ENCODE results near the gene CUBN.
A peak's percentile ranks its signal among the peaks of the same experiment; 100 is the strongest.

Gene CUBN

DNA sequence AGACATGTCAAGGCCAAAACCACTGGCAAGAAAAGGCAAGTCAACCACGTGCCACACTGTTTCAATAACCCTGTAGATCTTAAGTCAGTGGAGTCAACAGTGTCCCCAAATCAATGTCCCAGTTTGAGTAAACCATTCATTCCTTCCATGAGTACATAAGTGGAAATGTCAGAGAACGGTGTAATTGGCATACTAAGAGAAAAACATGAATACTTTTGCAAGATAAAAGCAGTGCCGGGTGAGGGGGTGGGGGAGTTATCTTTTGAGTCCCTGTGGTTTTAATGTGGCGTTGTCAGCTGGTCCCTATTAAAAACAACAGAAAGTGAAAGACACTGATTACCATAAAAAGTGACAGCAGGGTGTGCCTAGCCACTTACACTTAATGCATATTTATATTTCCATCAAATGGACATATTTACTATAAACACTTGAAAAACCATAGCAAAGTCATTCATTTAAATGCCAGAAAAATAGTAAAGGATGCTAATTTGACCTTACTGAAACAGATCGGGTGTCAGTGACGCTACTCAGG lies 350.2 kb downstream of the CUBN start (continued):
- TF ChIP-seq ZFP3 (tag by site-specific recombination; IDR thresholded peaks at IDR 0.05; ENCODE audit: low read depth) (no peak), ZNF558 (tag by site-specific recombination; IDR thresholded peaks at IDR 0.05) (no peak), ZNF76 (tag by site-specific recombination; IDR thresholded peaks at IDR 0.05; ENCODE audit: borderline replicate concordance, low read depth) (no peak), SP7 (tag by site-specific recombination; IDR thresholded peaks at IDR 0.05) (0 out of 2 replicates have a peak, but pooled peaks have one; percentile 21), YY2 (tag by site-specific recombination; IDR thresholded peaks at IDR 0.05) (no peak), ZNF433 (tag by site-specific recombination; IDR thresholded peaks at IDR 0.05; ENCODE audit: low read depth) (no peak), SP2 (tag by site-specific recombination; IDR thresholded peaks at IDR 0.05) (no peak), ZNF626 (tag by site-specific recombination; IDR thresholded peaks at IDR 0.05) (no peak), ZNF610 (tag by site-specific recombination; IDR thresholded peaks at IDR 0.05; ENCODE audit: borderline replicate concordance) (no peak)
- TF ChIP-seq, protein P1, sequence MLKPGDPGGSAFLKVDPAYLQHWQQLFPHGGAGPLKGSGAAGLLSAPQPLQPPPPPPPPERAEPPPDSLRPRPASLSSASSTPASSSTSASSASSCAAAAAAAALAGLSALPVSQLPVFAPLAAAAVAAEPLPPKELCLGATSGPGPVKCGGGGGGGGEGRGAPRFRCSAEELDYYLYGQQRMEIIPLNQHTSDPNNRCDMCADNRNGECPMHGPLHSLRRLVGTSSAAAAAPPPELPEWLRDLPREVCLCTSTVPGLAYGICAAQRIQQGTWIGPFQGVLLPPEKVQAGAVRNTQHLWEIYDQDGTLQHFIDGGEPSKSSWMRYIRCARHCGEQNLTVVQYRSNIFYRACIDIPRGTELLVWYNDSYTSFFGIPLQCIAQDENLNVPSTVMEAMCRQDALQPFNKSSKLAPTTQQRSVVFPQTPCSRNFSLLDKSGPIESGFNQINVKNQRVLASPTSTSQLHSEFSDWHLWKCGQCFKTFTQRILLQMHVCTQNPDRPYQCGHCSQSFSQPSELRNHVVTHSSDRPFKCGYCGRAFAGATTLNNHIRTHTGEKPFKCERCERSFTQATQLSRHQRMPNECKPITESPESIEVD (tag by site-specific recombination; IDR thresholded peaks at IDR 0.05) = peak; percentile 62

DNA sequence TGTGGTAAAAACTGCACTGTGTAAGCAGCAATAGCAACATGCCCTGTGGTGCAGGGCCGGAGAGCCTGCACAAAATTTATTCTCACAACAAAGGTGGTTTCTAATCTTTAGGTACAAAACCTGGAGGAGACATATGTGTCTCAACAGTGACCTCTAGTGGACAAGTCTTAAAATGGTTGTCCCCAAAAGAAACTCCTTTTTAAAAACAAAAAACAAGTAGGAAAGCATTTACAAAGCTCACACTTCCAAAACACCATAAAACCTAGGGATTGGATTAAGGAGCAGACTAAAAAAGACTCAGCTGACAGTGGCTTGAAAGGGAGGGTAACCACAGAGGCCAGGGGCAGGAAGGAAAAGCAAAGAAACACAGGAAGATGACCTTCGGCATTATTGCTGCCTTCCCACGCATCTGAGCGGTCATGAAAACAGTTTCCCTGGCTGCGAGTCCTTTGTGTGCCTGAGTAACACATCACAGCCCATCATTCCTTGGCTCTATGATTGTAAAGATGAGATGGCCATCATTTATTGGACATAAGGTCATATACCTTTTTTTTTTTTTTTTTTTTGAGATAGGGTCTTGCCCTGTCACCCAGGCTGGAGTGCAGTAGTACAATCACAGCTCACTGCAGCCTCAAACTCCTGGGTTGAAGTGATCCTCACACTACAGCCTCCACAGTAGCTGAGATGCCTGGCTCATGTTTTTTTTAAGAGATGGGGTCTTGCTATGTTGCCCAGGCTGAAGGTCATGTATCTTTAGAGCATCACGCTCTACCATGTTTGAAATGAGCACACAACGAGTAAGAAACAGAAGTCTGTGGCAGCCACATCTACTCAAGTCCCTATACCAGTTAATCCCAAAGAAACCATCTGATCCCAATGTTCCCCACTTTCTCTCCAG lies 351.9 kb downstream of the CUBN start:
- ChIA-PET POLR2A (no interaction called here), CTCF (interaction anchor here (0.5 to 1.6 kb wide), 16 partner anchors 11 to 1276 kb away, joined by 3 to 11 read pairs (median 4); no protein-coding TSS in a partner anchor)
- Histone ChIP-seq H3K27ac (ENCODE audit: extremely low read depth, low read depth, low read length) (no peak overlapping the region), H3K4me3 (ENCODE audit: low read depth, low read length) (no peak overlapping the region), H3K9me3 (ENCODE audit: control insufficient read depth, insufficient read depth, low read depth, low read length) (no peaks in the 10 kb centered on the region), H3K36me3 (ENCODE audit: control insufficient read depth in 2 of 2, insufficient read depth in 1 of 2, low read length in 2 of 2) (no peaks in the 10 kb centered on the region), H3K4me1 (ENCODE audit: control insufficient read depth, insufficient read depth, low read length) (no peaks in the 10 kb centered on the region)
- TF ChIP-seq ZNF837 (tag by site-specific recombination; IDR thresholded peaks at IDR 0.05) (no peak), ZNF654 (tag by site-specific recombination; IDR thresholded peaks at IDR 0.05; ENCODE audit: low read depth) (peak; percentile 87), ZNF121 (tag by site-specific recombination; IDR thresholded peaks at IDR 0.05) (peak; percentile 84)
- TF ChIP-seq, protein P2, sequence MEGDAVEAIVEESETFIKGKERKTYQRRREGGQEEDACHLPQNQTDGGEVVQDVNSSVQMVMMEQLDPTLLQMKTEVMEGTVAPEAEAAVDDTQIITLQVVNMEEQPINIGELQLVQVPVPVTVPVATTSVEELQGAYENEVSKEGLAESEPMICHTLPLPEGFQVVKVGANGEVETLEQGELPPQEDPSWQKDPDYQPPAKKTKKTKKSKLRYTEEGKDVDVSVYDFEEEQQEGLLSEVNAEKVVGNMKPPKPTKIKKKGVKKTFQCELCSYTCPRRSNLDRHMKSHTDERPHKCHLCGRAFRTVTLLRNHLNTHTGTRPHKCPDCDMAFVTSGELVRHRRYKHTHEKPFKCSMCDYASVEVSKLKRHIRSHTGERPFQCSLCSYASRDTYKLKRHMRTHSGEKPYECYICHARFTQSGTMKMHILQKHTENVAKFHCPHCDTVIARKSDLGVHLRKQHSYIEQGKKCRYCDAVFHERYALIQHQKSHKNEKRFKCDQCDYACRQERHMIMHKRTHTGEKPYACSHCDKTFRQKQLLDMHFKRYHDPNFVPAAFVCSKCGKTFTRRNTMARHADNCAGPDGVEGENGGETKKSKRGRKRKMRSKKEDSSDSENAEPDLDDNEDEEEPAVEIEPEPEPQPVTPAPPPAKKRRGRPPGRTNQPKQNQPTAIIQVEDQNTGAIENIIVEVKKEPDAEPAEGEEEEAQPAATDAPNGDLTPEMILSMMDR (tag by site-specific recombination; IDR thresholded peaks at IDR 0.05) = 0 out of 2 replicates have a peak, but pooled peaks have one; percentile 29
- TF ChIP-seq, protein P3, sequence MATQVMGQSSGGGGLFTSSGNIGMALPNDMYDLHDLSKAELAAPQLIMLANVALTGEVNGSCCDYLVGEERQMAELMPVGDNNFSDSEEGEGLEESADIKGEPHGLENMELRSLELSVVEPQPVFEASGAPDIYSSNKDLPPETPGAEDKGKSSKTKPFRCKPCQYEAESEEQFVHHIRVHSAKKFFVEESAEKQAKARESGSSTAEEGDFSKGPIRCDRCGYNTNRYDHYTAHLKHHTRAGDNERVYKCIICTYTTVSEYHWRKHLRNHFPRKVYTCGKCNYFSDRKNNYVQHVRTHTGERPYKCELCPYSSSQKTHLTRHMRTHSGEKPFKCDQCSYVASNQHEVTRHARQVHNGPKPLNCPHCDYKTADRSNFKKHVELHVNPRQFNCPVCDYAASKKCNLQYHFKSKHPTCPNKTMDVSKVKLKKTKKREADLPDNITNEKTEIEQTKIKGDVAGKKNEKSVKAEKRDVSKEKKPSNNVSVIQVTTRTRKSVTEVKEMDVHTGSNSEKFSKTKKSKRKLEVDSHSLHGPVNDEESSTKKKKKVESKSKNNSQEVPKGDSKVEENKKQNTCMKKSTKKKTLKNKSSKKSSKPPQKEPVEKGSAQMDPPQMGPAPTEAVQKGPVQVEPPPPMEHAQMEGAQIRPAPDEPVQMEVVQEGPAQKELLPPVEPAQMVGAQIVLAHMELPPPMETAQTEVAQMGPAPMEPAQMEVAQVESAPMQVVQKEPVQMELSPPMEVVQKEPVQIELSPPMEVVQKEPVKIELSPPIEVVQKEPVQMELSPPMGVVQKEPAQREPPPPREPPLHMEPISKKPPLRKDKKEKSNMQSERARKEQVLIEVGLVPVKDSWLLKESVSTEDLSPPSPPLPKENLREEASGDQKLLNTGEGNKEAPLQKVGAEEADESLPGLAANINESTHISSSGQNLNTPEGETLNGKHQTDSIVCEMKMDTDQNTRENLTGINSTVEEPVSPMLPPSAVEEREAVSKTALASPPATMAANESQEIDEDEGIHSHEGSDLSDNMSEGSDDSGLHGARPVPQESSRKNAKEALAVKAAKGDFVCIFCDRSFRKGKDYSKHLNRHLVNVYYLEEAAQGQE (tag by site-specific recombination; IDR thresholded peaks at IDR 0.05) = no peak
- TF ChIP-seq, protein P4, sequence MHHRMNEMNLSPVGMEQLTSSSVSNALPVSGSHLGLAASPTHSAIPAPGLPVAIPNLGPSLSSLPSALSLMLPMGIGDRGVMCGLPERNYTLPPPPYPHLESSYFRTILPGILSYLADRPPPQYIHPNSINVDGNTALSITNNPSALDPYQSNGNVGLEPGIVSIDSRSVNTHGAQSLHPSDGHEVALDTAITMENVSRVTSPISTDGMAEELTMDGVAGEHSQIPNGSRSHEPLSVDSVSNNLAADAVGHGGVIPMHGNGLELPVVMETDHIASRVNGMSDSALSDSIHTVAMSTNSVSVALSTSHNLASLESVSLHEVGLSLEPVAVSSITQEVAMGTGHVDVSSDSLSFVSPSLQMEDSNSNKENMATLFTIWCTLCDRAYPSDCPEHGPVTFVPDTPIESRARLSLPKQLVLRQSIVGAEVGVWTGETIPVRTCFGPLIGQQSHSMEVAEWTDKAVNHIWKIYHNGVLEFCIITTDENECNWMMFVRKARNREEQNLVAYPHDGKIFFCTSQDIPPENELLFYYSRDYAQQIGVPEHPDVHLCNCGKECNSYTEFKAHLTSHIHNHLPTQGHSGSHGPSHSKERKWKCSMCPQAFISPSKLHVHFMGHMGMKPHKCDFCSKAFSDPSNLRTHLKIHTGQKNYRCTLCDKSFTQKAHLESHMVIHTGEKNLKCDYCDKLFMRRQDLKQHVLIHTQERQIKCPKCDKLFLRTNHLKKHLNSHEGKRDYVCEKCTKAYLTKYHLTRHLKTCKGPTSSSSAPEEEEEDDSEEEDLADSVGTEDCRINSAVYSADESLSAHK (tag by site-specific recombination; IDR thresholded peaks at IDR 0.05) = peak; percentile 98
